HG03135 (cell line): ENCODE data around the gene SCPEP1.
"Not testable (repeated sequence)": the region's sequence is repeated elsewhere in the genome, so short reads cannot be mapped to it uniquely, and the experiment has no call there.

Experiments
- ATAC-seq: cut with Tn5 transposase; IDR thresholded peaks from one replicate; pipeline ENCODE4 v1.9.1; 2021; ENCODE audit warnings: mild to moderate bottlenecking, moderate library complexity; ENCODE audit not compliant: unreplicated experiment

SCPEP1 gene, protein sequence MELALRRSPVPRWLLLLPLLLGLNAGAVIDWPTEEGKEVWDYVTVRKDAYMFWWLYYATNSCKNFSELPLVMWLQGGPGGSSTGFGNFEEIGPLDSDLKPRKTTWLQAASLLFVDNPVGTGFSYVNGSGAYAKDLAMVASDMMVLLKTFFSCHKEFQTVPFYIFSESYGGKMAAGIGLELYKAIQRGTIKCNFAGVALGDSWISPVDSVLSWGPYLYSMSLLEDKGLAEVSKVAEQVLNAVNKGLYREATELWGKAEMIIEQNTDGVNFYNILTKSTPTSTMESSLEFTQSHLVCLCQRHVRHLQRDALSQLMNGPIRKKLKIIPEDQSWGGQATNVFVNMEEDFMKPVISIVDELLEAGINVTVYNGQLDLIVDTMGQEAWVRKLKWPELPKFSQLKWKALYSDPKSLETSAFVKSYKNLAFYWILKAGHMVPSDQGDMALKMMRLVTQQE

DNA sequence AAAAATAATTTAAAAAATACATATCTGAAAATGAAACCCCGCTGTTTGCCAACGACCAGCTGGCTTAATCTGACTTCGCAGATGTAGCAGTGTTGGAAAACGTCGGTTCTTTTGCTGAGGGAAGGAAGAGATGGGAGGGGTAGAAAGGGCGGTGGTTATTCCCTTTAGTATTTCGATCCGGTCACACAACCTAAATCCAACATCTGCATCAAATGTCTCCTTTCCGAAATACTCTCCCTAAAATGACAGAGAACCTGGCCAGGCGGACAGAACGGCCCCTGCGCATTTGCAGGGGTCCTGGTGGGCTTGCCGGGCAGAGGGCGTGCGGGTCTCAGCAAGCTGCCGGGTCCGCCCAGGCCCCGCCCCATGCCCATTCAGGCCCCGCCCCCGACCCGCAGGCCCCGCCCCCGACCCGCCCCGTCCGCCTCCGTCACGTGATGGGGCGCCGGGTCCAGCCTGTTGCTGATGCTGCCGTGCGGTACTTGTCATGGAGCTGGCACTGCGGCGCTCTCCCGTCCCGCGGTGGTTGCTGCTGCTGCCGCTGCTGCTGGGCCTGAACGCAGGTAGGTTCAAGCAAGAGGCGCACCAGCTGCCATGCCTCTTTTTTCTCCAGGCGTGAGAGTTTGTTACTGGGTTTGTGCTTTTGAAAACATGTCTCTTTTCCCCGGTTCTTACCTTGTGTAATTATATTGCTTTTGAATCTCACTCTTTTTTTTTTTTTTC, at the start of gene SCPEP1:
TSS of gene SCPEP1 (plus strand) at position 459 of the 723 bp plus-strand sequence. CDS start at position 488, 29 bp downstream.
- ATAC-seq = peak; percentile 70

DNA sequence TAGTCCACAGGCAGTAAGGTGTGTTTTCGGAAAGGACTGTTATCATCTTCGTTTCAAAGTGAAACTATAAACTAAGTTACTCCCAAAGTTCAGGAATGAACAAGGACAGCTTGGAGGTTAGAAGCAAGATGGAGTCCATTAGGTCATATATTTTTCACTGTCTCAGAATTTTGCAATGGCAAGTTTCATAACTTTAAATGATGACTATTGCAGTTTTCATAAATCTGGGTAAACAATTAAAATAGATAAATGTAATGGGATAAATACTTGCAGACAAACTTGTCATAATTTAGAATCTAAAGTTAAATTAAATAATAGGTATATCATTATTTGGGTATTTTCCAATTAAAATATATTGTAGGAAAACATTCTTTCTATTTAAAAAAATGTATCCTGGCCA, 49.3 kb upstream of the SCPEP1 start:
- ATAC-seq = no peak

DNA sequence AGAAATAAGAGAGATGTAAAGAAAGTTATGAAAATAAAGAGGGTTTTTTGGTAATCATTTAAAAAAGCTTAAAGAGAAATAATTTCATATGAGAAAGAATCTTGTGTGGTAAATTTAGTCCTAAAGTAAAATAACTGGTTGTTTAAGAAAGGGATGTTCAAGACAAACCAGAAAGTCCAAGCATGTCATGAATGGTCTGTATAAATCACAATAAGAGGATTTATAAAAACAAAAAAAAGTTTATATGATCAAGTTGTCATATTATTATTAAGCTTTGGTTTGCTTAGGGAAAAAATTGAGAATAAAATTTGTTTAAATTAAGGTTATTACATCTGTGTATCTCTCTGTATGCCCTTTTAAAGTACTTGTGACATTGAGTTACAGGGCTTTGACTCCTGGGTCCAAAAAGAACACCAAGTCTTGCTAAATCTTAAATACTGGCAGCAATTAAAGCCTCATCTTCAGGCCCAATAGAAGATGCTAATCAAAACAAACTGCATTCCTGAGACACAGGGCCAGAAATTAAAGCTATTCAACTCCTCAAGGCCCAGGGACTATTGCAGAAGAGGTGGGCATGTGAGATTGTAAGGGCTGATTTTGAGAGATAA, 48.5 kb upstream of the SCPEP1 start:
- no peak for ATAC-seq

DNA sequence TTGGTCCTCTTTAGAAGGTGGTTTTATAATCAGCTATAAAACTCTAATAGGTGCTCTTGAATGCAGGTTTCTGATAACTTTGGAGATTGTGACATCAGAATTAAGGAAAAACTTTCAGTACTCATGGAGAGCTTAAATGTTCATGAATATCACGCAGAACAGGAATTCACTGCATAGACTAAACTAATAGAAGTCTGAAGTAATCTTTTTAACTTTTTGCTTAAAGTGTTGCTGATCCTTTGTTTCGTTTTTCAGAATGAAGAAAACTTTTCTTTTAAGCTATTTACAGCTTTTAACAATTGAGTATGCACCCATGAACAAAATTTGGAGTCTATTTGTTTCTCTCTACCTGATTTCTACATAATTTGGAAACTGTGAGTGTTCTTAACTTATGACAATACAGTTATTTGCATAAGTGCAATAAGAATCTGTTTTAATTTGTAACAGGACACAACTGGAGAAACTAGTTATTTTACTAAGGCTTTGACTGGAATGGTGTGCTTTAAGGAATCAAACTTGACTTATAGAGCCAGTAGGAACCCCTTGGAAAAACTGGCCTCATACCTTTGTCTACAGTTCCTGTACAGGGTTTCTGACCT, 47.1 kb upstream of the SCPEP1 start:
- no peak for ATAC-seq

DNA sequence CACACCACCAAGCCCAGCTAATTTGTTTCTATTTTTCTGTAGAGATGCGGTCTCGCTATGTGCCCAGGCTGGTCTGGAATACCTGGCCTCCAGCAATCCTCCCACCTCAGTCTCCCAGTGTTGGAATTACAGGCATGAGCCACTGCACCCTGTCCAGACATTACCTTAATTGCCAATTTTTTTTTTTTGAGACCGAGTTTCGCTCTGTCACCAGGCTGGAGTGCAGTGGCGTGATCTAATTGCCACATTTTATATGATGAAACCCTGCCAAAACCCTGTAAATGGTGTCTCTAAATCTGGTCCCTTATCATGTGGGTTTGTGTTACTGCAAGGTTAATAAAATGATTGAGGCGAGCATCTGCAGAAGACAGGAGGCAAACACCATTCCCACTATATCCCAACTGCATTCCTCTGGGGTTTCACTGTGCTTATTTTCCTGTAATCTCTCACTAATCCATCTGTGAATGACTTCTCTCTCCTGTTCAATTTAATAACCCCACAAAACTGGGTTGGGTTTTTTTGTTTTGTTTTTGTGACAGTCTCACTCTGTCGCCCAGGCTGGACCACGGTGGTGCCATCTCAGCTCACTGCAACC, 44.7 kb upstream of the SCPEP1 start:
- no peak for ATAC-seq

DNA sequence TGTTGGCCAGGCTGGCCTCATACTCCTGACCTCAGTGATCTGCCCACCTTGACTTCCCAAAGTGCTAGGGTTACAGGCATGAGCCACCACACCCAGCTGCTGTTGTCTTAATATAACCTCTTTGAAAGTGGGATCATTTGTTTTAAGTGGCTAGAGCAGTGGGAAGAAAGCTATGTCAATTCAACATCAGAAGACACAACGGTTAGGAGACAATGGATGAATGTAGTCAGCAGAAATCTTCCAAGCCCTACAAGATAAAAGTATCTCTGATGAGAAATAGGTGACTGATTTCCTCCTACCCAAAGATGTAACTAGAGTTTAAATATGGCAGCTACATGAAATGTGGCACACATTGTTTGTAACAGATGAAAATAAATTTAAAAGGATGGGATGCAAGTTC, 44.1 kb upstream of the SCPEP1 start:
- ATAC-seq = no peak

DNA sequence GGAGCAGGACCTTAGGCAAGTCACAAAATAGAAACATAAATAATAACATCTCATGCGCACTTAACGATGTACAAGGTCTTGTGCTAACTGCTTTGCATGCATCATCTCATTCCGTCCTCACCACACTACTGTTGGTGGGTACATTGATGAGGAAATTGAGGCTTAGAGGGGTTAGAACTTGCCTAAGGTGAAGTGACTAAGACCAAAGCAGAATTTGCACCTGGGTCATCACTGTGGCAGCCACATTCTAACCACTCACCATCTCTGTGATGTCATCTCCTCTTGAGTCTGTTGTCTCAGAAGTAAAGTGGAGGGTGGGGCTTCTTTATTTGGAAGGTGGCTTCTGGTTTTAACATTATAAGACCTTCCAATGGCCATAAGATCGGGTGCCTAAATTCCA, 43.7 kb upstream of the SCPEP1 start:
- no peak for ATAC-seq

DNA sequence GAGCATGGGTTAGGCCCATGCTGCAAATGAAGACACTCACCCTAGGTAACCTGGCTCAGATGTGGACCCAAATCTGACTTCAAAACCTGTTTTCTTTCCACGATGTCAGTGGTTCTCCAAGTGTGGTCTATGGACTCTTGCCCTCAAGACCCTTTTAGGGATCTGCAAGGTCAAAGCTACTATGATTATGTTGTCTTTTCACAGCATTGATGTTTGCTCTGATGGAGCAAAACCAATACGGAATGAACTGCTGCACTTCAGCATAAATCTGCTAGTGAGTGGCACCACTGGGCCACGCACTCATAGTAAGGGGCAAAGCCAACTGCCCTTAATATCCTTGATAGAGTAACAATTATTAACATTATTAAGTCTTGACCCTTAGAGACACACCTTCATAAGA, 42.5 kb upstream of the SCPEP1 start:
- ATAC-seq = no peak

DNA sequence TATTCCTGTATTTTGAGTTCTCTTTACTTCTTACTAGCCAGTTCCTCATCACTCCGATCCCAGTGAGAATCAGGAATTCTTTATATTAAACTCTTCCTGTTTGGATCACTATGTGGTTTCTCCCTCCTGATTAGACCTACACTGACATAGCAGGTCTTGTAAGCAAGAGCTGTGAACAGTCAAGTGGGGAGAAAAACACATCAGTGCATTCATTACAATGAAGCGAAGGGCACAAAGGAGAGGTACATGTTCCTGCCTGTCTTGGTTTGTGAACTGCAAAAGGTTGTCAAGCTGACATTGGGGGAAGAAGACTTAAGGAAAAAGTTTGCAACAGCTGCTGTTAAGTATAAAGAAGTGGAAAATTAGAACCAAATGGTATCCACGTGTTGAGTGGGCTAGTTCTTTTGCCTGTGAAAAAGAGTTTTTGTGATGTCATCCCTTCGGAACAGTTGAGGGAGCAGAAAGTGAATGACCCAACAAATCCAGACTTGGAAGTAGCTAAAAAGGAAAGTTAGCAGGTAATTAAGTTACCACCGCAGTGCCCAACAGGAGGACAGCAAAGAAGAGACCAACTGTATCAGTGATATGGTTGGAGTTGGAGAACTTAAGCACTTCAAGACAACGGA, 41.1 kb upstream of the SCPEP1 start:
- ATAC-seq = no peak

DNA sequence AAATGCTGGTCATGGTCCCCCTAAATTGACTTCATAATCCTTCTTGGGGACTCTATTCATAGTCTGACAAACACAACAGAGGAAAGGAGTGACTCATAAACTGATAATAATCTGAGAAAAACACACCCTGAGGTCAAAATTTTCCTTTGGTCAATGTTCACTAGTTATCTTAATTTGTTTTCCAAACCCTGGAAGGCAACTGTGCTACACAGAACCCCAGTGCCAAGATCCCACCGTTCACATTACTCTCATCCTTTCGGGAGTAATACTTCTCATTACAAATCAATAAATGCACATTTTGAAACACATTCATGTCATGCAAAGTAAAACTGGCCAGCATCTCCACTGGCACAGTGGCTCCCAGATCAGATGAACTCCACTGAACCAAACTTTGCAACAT, 40.2 kb upstream of the SCPEP1 start:
- ATAC-seq = no peak

DNA sequence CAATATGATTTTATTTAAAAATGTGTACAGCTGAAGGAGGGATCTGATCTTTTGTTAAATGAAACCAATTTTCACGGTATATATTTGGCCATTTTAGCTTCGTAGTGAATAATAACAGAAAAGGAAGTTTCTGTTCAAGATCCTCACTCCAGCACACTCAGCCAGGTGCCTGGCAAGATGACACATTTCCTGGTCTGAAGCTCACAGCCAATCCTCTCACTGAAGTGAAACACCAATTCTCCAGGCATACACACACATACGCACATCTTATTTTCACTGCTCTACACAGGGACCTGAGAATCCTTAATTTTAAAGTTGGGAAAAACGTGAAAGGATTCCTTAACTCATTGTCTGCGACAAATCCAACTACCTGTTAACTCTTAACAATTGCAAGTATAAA, 39.7 kb upstream of the SCPEP1 start:
- not testable (repeated sequence) for ATAC-seq

DNA sequence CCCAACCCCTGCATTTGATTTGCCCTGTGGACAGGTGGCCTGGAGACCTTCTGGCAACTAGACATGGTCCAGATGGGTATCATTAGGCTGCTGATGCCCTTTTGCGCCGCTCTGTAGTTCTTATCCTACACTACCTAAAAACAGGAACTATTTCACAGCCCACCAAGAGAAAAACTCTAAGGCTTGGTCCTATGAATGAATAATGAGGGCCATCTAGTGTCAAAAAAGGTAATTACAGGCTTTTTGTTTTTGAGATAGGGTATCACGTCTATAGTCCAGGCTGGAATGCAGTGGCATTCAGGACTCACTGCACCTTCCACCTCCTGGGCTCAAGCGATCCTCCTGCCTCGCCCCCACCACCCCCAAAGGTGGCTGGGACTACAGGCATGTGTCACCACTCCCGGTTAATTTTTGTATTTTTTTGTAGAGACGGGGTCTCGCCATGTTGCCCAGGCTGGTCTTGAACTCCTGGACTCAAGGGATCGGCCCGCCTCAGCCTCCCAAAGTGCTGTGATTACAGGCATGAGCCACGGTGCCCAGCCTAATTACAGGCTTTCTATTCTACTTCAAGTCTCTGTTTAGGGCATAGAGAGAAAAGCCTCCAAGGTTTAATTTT, 38.0 kb upstream of the SCPEP1 start:
- no peak for ATAC-seq

DNA sequence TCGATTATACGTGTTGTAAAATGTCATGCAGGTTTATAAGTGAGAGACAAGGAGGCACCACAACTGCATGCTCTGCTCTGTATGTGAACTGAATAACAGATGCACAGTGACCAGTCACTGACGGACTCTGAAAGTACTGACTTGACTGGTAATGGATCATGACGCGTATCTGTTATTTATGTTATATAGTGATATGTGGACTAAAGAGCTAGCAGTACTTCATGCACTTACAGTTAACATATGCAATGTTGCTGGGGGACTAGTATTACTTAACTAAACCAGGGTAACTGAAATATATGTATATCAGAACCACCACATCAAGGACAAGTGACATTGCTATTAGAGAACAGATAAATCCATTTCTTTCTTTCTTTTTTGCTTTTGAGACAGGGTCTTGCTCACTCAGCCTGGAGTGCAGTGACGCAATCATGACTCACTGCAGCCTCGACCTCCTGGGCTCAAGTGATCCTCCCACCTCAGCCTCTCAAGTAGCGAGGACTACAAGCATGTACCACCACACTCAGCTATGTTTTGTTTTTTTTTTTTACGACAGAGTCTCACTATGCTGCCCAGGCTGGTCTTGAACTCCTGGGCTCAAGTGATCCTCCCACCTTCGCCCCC, 34.3 kb upstream of the SCPEP1 start:
- ATAC-seq = no peak

DNA sequence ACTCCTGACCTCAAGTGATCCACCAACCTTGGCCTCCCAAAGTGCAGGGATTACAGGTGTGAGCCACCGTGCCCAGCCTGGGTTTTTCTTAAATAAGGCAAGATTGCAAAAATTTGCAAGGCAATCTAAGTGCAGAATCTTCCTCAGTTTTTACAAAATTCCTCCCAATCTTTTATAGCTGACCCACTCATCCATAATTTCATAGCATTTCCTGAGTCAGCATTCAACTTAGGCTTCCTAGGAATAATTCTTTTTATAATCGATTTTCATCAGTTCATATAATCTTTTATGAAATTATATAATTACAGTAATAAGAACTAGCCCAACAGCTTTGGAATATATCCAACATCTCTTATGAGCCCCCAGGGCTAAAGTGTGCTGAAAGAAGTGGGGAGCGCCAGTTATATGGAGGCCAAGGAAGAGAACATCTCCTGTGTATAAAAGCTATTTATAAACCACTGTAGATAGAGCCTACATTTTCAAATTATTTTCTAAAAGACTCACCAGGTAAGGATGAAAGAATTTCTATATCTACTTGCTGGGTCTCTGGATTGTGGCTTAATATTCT, 31.9 kb upstream of the SCPEP1 start:
- no peak for ATAC-seq

DNA sequence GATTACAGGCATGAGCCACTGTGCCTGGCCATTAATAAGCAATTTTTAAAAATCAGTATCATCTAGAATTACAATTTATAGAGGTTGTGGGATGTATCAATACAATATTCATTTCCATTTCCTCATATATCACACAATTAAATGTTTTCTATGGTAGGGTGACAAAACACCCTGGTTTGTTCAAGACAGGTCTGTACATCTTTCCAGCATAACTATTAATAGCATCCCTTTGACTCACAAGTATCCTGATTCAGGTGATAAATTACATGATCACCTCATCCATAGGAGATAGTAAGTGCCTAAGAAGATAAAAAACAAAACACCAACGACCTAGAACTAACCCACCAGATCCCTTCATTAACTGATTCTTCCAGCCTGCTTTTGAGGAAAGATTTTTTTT, 30.2 kb upstream of the SCPEP1 start:
- ATAC-seq = no peak

DNA sequence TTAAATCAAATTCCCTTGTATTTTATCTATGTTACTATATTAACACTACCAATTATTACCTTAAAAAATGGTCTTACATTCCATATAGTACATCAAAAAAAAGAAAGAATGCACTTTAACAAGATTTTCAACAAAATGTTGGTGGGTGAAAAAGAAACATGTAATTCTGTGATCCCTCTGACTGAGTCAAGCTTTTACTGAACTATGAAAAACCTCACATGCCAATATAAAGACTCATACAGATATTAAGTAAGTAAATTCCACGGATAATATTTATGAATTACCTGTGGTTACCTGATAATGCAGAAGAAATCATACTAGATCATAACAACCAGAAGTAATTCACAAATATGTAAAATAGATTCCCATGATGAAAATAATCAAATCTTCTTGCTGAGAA, 29.4 kb upstream of the SCPEP1 start:
- ATAC-seq = no peak

DNA sequence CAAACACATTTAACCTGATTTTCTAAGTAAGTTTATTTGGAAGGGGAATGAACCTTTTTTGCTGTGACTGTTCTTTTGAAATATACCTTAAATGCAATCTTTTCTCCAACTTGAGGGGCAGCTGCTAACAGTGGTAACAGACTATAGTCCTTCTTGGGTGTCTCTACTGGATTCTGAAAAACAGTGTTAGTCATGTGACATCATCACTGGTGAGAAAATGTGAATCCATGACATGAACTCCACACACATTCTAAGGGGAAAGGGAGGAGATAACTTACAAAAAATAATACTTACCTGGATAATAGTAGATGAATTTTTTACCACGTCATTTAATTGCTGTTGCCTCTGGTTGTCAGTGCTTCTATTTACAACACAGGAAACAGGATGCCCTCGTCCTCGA, 28.3 kb upstream of the SCPEP1 start:
- no peak for ATAC-seq

DNA sequence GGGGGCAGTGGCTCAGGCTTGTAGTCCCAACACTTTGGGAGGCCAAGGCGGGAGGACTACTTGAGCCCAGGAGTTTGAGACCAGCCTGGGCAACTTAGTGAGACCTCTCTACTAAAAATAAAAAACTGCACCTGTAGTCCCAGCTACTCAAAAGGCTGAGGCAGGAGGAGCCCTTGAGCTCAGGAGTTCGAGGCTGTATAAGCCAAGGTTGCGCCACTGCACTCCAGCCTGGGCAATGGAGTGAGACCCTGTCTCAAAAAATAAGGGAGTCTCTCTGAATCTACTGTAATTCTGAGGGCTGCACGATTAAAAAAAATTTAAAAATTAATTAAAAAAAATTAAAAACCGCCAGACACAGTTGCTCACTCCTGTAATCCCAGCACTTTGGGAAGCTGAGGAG, 20.9 kb upstream of the SCPEP1 start:
- ATAC-seq = no peak
